ENCODE measurements around the gene CCDC181.

- no peak for TF ChIP-seq YY1 (IDR thresholded peaks at IDR 0.05; ENCODE audit: insufficient read depth, insufficient read length)
- TF ChIP-seq ZNF274 (IDR thresholded peaks at IDR 0.05; ENCODE audit: low read depth, low read length), result no peak
Measured at GRCh38 chr1:169474302-169474995, 47.2 kb upstream of the CCDC181 start.

Measured in NT2/D1 (cell line).